NCI-H146 (cell line): ENCODE measurements around the gene NBAS.

ENCODE experiments used
- DNase-seq: peaks from one replicate; lab custom pipeline; 2025; lab: John Stamatoyannopoulos, UW

Gene NBAS

DNA sequence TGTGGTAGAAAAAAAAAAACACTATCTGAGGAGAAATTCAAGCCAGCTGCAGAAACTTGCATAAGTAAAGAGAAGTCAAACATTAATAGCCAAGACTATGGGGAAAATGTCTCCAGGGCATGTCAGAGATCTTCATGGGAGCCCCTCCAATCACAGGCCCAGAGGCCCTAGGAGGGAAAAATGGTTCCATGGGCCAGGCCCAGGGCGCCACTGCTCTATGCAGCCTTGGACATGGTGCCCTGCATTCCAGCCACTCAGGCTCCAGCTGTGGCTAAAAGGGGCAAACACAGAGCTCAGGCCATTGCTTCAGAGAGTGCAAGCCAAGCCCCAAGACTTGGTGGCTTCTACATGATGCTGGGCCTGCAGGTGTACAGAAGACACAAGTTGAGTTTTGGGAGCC, 354.7 kb downstream of the NBAS start:
- DNase-seq = no peak

DNA sequence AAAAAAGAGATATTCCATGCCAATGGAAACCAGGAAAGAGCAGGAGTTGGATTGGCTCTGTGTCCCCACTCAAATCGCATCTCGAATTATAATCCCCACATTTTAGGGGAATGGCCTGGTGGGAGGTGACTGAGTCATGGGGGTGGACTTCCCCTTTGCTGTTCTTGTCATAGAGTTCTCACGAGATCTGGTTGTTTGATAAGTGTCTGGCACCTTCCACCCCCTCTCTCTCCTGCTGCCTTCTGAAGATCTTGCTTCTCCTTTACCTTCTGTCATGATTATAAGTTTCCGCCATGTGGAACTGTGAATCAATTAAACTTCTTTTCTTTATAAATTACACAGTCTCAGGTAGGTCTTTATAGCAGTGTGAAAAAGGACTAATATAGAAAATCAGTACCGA, 355.6 kb downstream of the NBAS start:
- DNase-seq = no peak

DNA sequence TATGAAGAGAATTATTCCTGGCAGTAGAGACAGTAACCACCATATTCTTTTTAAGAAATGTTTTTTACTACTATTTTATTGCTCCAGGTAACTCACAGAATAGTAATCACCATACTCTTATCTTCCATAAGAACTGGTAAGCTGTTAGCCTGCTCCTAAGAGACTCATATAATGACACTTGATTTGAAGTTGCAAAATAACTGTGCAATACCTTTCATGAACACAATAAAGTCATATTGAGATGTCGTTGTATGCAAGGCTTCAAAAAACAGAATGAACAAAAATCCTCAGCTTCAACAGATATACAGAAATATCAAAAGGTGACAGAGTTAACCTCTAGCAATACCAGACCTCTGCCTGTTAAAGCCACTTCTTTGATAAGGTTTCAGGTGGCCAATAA, 360.1 kb downstream of the NBAS start:
- DNase-seq = no peak

DNA sequence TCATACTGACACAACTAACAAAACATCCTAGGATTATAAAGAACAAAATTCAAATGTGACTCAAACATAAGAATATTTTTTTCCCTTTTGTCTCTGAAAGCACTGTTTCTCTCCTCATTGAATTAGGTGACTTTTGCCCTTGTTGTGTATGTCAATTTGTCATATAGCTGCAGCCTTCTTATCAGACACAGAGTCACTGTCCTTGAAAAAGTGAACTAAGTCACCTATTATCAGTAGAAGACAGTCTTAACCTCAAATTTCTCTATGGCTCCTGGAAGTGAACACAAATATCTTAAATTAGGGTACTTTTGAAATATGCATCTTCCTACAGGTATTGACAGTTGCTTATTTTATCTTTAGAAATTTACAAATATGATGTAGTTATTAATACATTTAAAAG, 360.6 kb downstream of the NBAS start:
- DNase-seq = no peak

DNA sequence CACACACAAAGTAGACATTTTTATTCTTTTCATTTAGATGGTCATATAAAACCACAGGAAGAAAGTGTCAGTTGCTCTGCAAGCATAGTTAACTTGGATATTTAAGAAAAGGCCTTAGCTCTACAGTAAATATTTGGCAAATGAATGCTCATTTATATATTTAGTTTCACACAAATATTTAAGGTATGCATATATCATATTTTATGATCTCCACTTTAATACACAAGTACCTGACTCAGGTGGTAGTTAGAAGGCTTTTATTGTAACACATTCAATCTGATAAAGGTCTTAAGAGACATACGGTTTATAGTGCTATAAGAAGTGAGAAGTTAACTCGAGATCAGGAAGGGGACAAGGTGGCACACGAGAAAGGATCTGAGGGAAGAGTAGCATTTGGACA, 363.1 kb downstream of the NBAS start:
- DNase-seq = no peak

DNA sequence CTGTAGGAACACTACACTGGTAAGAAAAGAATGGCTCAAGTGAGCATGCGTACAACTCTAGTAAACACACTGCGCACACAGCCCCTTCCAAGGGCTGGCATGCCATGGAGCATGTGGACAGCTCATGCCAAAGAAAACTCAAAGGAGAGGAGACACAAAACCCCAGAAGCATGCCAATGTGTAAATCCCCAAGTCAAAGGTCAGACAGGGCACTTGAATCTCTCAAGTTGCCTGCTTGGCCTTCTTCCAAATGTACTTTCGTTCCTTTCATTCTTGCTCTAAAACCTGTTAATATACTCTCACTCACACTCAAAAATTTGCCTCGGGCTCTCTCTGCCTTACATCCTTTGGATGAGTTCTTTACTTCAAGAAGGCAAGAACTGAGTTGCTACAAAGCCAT, 365.3 kb downstream of the NBAS start:
- DNase-seq = no peak

DNA sequence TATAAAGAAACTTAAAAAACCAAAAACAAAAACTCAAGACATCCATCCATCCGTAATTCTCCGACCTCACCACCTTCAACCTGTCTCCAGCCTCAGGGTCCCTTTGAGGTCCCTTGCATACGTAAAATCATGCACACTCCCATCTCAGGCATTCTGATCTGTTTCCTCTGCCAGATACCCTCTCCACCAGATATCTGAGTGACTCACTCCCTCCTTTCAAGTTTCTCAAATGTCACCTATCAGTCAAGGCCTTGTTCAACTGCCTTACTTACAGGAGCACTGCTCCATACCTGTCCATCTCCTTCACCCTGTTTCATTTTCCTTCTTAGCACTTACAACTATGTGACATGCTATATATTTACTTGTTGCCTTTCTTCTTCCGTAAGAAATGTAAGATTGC, 369.3 kb downstream of the NBAS start:
- DNase-seq = peak; percentile 30

DNA sequence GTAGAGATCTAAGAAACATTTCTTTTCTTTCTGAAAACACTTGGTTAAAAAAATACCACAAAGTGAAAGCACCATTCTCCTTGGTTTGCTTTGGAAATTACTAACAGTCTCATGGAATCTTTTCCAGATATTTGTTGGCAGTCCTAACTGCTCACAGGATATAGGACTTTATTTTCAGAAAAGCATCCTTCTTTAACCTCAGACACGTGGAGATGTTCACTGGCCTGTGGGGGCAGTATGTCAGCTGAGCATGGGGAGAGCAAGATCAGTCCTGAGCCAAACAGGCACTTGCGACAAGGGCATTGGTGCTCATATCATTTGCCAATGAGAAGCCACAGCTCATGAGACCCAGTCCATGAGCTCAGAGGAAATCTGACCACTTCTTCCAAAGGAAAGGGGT, 371.9 kb downstream of the NBAS start:
- DNase-seq = peak; percentile 28

DNA sequence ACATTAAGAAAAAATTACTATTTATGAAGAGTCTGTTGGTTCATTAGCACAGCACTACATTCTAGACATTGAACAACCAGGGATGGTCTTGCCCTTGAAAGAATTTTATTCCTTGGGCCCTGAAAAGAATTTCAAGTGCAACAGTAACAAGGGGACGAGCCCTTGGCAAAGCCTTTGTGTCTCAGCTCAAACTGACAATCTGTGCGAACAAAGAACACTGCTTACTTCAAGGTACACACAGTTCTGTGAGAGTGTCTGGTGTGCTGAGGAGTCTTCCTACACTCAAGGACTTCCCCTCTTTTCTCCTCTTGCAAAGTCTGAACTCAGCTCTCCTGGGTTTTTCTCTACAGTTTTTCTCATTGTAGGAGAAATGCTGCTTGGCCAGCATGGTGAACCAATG, 373.4 kb downstream of the NBAS start:
- DNase-seq = no peak

DNA sequence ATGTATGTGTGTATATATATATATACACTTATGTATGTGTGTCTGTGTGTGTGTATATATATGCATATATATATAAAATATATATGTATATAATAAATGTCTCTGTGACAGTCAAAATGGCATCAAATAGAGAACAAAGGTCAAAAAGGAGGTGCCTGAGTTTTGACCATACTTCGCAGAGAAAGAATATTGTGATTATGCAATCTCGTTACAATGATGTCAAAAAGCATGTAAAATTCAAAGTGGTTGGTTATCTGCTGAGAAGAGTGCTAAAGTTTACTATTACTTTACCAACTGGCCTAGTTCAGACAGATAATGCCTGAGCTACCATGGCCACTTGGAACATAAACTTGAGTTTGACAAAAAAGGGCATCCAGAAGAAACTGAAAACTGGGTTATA, 375.0 kb downstream of the NBAS start:
- no peak for DNase-seq

DNA sequence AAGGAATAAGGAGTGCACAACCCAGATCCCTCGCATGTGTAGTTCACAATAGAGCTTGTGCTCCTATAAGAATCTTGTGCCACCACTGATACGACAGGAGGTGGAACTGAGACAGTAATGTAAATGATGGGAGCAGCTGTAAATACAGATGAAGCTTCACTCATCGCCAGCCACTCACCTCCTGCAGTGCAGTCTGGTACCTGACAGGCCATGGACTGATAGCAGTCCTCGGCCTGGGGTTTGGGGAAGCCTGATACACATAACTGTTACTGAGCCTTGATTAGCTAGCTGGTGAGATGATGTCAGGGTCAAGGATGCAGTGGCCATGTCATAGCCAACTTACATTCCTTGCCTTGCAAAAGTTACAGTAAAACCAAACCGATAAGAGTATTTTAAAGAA, 376.6 kb downstream of the NBAS start:
- DNase-seq = peak; percentile 6

DNA sequence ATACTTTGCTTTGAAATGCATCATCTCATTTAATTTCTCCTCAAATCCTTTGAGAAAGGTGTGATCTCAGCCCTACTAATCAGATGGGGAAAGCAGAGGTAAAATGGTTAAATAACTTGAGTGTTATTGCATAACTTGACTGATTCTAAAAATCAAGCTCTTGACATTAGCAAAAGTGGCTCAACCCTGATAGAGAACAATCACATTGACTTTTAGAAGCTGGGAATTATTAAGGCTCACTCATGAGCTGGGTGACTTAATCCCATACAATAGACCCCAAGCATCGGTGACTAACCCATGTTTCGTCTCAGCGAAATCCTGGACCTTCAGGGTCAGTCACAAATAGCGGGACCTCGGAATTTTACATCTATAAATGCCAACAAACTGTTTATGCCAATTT, 378.9 kb downstream of the NBAS start:
- no peak for DNase-seq

DNA sequence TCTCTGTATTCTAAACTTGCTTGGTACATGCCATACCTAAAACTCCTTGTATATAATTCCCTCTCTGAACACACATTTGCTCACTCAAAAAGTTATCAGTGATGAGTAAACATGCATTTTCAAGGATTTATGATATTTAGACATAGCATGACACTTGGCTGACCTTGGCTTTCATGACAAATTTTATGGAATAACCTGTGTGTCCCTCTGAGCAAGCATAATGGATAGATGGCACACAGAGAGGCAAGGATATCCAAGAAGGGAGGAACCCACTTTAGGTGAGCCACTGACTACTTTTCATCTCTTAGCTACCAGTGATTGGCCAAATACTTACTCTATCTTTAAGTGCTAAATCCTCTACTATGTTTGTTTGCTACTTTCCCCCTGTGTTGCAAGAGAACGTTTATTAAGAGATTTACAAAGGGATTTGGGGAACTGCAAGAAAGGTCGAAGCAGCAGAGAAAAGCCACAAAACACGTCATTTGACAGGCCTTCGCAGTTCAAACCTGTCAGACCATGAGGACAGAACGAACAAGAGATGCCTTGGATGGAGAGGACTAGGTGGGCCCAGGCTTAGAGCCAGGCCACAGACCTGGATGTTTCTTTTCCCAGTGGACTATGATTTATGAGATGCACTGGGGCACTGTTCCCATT, 379.9 kb downstream of the NBAS start:
- no peak for DNase-seq

DNA sequence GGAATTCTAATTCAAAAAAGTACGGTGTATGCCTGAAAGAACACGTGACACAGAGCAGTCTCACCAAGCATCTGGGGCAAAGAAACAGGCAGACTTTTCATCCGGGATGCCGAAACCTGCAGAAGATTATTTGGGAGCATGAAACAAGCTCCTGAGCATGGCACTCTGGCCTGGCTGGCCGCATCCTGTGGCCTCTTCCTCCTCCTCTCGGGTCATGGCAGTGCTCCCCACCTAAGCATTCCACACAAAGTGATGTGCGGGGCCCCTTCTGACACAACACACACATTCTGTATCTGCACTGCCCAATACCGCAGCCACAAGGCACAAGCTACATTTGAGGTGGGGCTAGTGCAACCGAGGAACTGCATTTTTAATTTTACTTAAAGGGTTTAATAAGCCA, 380.8 kb downstream of the NBAS start:
- DNase-seq = no peak

DNA sequence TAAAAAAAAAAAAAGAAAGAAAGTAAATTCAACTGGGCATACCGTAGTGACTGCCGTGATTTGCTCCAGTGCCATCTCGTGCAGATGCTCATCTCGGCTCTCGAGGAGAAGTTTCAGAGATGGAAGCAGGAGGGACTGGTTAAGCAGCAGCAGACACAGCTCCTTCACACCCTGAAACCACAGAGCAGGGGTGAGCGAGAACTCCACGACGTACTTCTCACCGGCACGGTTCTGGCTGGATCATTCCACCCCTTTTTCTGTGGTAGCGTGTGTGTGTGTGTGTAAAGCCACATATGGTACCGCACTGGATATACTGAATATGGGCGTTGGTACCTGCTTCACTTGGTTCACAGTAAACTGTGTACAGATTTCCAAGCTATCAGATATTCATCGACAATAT, 382.2 kb downstream of the NBAS start:
- no peak for DNase-seq

DNA sequence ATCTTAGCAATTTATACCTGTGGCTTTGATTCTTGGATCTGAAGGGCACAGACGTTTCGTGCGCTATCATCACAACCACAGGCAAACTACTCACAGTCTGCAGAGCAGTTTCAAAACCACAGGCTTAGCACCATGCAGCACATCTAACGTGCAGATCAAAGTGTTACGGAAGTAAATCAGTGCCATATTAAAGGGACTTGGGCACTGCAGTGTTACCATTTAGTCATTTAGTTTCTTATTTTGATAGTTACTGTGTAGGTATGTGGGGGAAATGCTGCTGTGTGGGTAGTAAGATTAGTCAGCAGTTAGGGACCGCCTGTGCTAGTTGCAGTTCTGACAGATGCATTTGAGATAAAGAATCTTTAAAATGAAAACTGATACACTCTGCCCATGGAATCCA, 384.0 kb downstream of the NBAS start:
- no peak for DNase-seq

DNA sequence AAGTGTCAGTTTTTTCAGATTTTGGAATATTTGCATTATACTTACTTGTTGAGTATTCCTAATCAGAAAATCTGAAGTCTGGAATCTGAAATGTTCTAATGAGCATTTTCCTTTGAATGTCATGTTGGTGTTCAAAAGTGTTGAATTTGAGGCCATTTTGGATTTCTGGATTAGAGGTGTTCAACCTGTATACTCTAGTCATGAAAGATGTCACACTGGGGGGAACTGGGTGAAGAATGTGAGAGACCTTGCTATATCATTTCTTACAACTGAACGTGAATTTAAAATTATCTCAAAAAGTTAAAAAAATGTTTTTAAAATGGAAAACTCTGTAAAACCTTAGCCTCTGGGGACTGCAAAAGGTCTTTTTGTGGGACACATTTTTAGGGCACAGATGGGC, 384.5 kb downstream of the NBAS start:
- no peak for DNase-seq

DNA sequence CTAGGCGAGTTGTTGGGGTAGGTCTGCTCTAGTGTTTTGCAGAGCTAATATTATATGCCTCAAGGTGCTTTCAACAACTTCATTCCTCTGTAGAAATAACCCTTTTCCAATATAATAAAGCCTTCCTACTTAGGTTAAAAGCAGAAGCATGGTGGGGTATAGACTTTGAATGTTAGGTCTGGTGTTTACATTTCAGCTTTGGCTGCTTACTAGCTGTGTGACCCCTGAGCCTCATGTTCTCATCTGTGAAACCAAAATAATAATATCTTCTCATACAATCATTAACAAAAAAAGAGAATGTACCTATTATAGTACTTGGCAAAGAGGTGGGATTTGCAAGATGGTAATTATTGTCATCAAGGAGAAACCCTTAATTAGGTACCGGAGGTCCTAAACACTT, 386.6 kb downstream of the NBAS start:
- no peak for DNase-seq

DNA sequence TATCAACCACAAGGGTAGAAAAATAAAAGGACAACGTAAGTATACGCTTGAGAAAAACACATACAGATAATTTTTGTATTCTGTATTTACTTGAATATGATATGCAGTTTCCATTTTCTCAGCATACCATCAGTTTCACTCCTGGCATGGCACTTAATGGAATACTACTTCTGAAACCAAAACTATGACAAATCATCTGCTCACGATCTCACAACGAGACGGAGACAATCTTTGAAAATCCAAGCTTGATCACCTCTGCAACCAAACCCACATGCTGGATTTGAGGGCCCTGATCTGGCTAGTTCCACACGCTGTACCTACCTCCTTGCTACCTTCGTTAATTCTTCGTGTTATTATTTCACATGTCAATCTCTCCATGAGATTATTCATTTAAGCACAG, 387.6 kb downstream of the NBAS start:
- no peak for DNase-seq

DNA sequence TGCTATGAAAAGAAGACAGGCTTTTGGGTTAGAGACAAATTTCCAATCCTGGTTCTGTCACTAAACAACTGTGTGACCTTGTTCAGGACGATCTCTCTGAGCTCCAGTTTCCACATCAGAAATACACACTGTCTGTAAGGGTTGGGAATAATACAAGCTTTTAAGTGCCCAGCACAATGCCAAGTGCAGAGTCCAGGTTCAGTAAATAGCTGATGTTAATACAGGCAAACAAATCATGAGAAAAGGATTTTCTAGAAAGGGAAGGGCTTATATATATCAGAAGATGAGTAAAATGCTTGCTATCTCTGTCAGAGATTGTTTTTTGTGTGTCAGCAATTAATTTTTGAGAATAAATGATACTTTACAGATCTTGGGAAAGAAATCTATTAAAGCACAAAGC, 388.3 kb downstream of the NBAS start:
- no peak for DNase-seq

DNA sequence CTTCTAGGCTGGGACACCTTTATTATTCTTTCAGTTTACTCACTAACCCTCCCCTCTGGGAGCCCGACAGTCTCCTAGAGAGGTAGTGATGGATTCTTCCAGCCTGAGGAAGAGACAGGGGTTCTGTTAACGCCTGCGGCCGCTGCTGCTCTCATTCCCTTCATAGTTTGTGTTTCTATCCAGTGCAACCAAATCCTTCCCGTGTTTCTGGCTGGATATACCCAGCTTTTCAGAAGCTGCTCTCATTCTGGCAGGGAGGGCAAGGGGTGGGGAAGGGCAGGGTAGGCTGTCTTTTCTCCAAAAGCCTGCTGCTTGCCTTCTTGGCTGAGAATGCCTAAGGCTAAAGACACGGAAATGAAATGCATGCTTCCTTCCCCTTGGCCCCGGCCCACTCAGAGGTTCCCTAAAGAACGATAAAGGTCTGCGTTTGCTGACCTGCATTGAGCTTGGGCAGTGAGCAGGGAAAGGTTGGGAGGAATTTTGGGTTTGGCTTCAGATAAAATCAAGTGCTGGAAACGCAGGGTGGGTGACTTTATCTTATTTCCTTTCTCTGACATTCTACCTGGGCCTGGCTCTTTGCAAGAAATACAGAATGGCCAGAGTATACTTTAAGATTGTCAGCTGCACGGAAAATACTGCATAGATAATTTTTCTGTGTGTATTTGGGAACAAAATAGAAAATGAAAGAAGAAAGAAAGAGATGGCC, 390.9 kb downstream of the NBAS start:
- DNase-seq = no peak

DNA sequence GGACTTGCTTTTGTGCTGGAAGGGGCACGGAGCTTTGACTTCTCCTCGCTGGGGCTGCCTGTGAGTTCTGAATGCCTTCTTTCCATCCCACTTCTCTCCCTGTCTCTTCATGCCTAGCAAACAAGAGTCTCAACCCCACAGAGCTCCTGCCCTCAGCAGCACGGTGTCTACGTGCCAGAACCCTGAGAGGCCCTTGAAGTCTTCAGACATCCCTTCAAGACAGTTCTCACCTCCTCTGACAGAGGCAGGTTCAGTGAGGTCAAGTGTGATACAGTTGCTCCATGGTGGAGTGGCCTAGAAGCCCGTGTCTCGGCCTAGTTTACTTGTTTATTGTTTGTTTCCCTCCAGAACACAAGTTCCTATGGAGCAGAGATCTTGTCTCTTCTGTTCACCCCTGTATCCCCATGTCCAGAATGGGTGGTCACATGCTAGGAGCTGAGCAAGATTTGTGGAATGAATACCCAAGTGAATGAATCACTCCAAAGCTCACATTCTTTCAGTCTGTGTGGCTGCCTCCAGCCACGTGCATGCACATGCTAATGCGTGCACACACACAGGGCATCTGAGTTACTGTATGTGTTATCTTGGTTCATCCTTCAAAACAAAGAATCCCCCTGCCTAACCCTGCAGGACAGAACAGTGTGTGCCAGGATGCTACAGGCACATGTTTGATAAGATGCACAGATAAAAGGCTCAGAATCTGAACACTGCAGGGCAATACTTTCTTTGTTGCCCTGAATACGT, 391.6 kb downstream of the NBAS start:
- DNase-seq = no peak

DNA sequence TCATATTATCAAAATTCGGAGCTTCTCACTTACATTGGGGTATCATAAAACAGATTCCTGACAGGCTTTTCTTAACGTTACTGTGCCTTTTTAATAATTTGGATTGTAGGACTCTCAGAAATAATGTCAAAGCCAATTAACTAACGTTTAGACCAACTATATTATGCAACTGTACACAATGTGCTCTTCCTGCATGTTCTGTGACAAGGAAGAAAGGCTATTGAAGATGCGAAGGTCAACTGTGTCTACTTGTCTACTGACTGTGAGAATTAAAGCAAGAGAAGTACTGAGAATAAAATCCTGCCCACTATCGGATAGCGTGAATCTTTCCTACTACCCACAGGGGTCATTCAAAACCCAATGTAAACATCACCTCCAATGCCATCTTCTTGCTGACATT, 393.0 kb downstream of the NBAS start:
- DNase-seq = no peak

DNA sequence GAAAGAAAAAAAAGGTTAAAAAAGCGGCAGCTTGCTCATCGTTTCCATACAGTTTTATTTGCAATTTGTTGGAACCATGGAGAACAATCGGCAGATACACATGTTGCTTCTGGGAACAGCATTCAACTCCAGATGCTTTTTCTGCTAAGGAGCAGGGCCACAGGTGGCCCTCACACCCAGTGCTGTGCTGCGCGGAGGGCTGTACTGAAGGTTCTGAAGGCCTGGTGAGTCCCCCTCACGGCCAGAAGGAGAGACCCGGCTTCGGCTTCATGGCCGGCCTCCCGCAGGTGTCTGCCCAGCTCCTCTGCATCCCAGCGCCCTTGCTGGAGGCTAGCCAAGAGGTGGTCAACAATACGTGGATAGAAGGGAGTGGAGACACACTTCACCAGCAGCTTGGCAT, 394.3 kb downstream of the NBAS start:
- DNase-seq = no peak
